Umbilical cord (tissue), 1 donor: Measurements from ENCODE around the gene IMP4. TPM values are rescaled to one million over a fixed set of nuclear protein-coding genes. Genes with fewer than 3 reads are reported as not detected.

ENCODE experiments used
- total RNA-seq: library from RNA; depleted of rRNA; stranded (reverse); fragments of >200 nt; gene quantifications from one replicate; pipeline ENCODE4 v1.2.3, GENCODE V29; 2014; ENCODE audit warnings: low replicate concordance; ENCODE audit not compliant: insufficient read depth

Gene IMP4
- total RNA-seq, 1 donor from 2014 or later, result 38.8 TPM

Other genes with a start within 250 kb of the IMP4 start
- gene POTEF, start 213.7 kb upstream of the IMP4 start, total RNA-seq, result 0.48 TPM
- gene CCDC74B, start 197.8 kb upstream of the IMP4 start, total RNA-seq, result 1.7 TPM
- 28.6 TPM for gene SMPD4, start 161.3 kb upstream of the IMP4 start, total RNA-seq
- 172 TPM for gene MZT2B, start 160.6 kb upstream of the IMP4 start, total RNA-seq
- not detected for gene TUBA3E, start 144.5 kb upstream of the IMP4 start, total RNA-seq
- gene PTPN18, start 13.2 kb downstream of the IMP4 start, total RNA-seq, result 22.9 TPM
- 0.96 TPM for gene POTEI, start 166.4 kb downstream of the IMP4 start, total RNA-seq
- gene CFC1B, start 178.3 kb downstream of the IMP4 start, total RNA-seq, result not detected